ENCODE results near the gene RBM12.
"Not testable (repeated sequence)": the region's sequence is repeated elsewhere in the genome, so short reads cannot be mapped to it uniquely, and the experiment has no call there.

Gene RBM12

GRCh38 chr20:35699957-35700624, 35.4 kb upstream of the RBM12 start:
- no peak for DNase-seq

GRCh38 chr20:35699127-35699956, 34.6 kb upstream of the RBM12 start, which contains the start of the genes NFS1 and ROMO1:
Gene NFS1 (minus strand): TSS chr20:35699352. CDS start chr20:35699288, 64 bp downstream.
Gene ROMO1 (plus strand): TSS chr20:35699405. CDS start chr20:35699633, 228 bp downstream.
- peak; percentile 90 for DNase-seq

GRCh38 chr20:35698298-35699126, 33.8 kb upstream of the RBM12 start:
- no peak for DNase-seq

GRCh38 chr20:35697696-35698297, 33.1 kb upstream of the RBM12 start:
- no peak for DNase-seq

- no peak for DNase-seq
Measured at GRCh38 chr20:35695978-35696377, 31.3 kb upstream of the RBM12 start.

GRCh38 chr20:35695245-35695749, 30.6 kb upstream of the RBM12 start:
- DNase-seq, result no peak

- no peak for DNase-seq
Measured at GRCh38 chr20:35690265-35690664, 25.6 kb upstream of the RBM12 start.

GRCh38 chr20:35686872-35687271, 22.2 kb upstream of the RBM12 start:
- DNase-seq, result not testable (repeated sequence)

GRCh38 chr20:35685368-35685767, 20.7 kb upstream of the RBM12 start:
- not testable (repeated sequence) for DNase-seq

- DNase-seq, result no peak
Measured at GRCh38 chr20:35681960-35682359, 17.3 kb upstream of the RBM12 start.

- DNase-seq, result no peak
Measured at GRCh38 chr20:35680452-35681183, 15.9 kb upstream of the RBM12 start.

- no peak for DNase-seq
Measured at GRCh38 chr20:35674921-35675320, 10.2 kb upstream of the RBM12 start.

- DNase-seq, result no peak
Measured at GRCh38 chr20:35673884-35674283, 9.2 kb upstream of the RBM12 start.

- DNase-seq, result no peak
Measured at GRCh38 chr20:35669681-35670080, 5.0 kb upstream of the RBM12 start.

- DNase-seq, result no peak
Measured at GRCh38 chr20:35669221-35669620, 4.5 kb upstream of the RBM12 start.

- no peak for DNase-seq
Measured at GRCh38 chr20:35665949-35666288, 1.2 kb upstream of the RBM12 start.

GRCh38 chr20:35663516-35664465, 909 bp downstream of the RBM12 start:
- DNase-seq, result no peak

GRCh38 chr20:35662551-35662950, 2.1 kb downstream of the RBM12 start:
- DNase-seq, result no peak

- DNase-seq, result no peak
Measured at GRCh38 chr20:35661908-35662307, 2.8 kb downstream of the RBM12 start.

- no peak for DNase-seq
Measured at GRCh38 chr20:35661053-35661452, 3.6 kb downstream of the RBM12 start.

All from right kidney (tissue), 1 donor.